Liver (tissue), 3 donors: ENCODE results near the gene PIEZO2.

ENCODE experiments used
- FOXA1 ChIP-seq: IDR thresholded peaks from 2 replicates; pipeline ENCODE4 v1.6.1; 2016; ENCODE audit warnings: antibody characterized with exemption
- JUND ChIP-seq, 2 donors: IDR thresholded peaks; 2 replicates each; pipeline ENCODE4 v1.6.1; 2016; ENCODE audit warnings: antibody characterized with exemption in 2 of 2
- REST ChIP-seq: IDR thresholded peaks from 2 replicates; pipeline ENCODE4 v1.6.1; 2016; ENCODE audit warnings: antibody characterized with exemption, mild to moderate bottlenecking
- YY1 ChIP-seq: IDR thresholded peaks from 2 replicates; pipeline ENCODE4 v1.6.1; 2016; ENCODE audit warnings: antibody characterized with exemption, mild to moderate bottlenecking
- TF ChIP-seq, protein P1 (sequence below): fragments of 150-350 bp; IDR thresholded peaks from 2 replicates; pipeline ENCODE4 v1.5.1; 2017; ENCODE audit warnings: improper control_type of control experiment, low read depth, low read length; ENCODE audit not compliant: missing input control
- TF ChIP-seq, protein P2 (sequence below): IDR thresholded peaks from 2 replicates; pipeline ENCODE4 v1.6.1; 2016; ENCODE audit warnings: antibody characterized with exemption
- donor health status: healthy.
- donor health status: healthy.

DNA sequence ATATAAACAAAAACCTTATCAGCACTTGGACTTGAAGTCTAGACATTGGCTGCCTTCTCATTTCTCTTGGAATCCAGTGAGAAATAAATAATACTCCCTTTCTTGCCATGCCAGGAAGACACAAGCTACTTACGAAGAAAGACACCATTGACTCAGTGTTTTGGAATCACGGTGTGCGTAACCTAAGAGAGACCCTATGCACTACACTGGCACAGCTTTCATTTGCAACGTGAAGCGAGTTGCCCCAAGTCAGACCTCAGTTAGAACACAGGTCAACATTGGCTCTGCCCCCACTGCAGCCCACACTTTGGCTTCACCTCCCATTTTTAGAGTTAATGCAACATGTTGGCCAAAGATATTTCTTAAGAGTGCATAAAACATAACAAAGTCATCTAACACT lies 54.2 kb downstream of the PIEZO2 start:
- TF ChIP-seq, protein P1, sequence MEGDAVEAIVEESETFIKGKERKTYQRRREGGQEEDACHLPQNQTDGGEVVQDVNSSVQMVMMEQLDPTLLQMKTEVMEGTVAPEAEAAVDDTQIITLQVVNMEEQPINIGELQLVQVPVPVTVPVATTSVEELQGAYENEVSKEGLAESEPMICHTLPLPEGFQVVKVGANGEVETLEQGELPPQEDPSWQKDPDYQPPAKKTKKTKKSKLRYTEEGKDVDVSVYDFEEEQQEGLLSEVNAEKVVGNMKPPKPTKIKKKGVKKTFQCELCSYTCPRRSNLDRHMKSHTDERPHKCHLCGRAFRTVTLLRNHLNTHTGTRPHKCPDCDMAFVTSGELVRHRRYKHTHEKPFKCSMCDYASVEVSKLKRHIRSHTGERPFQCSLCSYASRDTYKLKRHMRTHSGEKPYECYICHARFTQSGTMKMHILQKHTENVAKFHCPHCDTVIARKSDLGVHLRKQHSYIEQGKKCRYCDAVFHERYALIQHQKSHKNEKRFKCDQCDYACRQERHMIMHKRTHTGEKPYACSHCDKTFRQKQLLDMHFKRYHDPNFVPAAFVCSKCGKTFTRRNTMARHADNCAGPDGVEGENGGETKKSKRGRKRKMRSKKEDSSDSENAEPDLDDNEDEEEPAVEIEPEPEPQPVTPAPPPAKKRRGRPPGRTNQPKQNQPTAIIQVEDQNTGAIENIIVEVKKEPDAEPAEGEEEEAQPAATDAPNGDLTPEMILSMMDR, result no peak
- TF ChIP-seq REST (no peak), JUND (IDR thresholded peaks at IDR 0.05) (no peak), YY1 (no peak), FOXA1 (no peak)
- TF ChIP-seq, protein P2, sequence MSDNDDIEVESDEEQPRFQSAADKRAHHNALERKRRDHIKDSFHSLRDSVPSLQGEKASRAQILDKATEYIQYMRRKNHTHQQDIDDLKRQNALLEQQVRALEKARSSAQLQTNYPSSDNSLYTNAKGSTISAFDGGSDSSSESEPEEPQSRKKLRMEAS, result no peak
